GM19324 (cell line): Measurements from ENCODE around the gene EFCAB9.
"Not testable (repeated sequence)": the region's sequence is repeated elsewhere in the genome, so short reads cannot be mapped to it uniquely, and the experiment has no call there.

Experiments
- ATAC-seq: cut with Tn5 transposase; IDR thresholded peaks from one replicate; pipeline ENCODE4 v1.9.1; 2021; ENCODE audit warnings: mild to moderate bottlenecking, moderate library complexity; ENCODE audit not compliant: unreplicated experiment, low FRiP score

Gene EFCAB9

DNA sequence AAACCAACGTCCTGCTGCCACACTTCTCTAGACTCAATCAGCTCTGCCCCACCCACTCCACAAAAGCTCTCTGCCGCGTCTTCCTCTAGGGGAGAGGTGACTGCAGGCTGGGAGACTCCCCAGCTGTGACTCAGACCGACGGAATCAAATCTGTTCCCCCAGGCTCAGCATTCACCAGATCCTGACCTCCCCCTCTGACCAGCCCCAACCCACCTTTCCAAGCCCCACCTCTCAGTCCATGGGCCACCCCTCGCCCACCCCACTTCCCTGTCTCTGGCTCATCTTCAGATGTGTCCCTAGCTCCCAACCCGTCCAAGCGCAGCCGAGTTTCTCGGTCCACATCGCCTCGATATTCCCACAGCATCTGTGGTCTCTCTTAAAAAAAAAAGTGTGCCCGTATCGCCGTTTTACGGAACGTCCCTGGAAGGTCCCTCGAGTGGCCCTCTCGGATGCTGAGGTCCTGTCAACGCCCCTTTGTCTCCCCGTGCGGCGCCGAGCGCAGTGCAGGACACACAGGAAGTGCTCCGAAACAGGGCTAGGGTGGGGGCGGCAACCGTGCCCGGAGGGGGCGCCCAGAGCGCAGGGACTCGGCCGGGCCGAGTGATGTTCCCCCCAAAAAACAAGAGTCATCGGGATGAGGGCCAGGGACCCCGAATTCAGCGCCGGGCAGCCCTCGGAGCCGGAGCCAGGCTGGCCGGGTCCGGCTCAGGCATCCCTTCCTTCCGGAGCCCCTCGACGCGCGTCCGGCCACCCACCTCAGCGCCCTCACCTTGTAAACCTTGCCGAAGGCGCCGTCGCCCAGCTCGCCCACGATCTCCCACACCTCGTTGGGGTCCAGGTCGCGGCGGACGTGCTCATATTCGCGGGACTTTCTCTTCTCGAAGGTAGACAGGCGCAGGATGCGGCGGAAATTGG is 6.6 kb upstream of the EFCAB9 start:
- peak; percentile 18 for ATAC-seq

DNA sequence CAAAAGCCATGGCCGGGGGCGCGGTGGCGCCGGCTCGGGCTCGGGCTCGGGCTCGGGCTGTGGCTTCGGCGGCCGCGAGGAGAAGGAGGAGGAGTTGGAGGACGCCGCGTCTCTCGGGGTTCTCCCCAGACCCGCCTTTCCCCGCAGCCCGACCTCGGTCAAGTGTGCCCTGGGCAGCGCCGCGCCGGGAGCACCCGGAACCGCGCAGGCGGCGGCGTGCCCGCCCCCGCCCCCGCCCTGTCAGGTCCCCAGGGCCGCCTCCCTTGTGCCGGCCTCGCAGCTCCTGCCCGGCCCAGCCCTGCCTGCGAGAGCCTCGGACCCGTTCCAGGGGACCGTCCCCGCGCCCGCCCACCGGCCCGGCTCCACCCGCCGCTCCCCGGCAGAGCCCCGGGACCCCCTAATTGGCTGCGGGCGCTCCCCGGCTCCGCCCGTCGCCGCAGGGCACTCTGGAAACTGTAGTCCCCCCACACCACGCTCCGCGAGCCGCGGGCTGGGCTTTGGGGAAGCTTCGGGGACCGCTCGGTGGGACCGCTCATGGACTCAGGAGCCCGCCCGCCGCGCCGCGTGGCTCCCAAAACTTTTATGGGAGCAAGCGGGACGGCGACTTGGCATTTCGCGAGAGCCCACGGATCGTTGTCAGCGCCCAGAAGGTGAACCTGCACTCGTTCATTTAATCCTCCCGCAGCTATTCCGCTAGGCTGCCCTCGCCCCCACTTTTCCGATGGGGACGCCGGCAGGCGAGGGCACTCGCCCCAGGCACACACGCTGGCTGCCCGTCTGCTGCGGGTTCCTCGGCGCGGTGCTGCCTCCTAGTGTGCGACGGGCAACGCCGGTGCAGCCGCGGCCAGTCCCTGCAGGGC is 5.7 kb upstream of the EFCAB9 start, which contains the start of gene STK10:
Gene STK10, minus strand, starts transcription at position 192 of the 860 bp plus-strand sequence. Its CDS starts 182 bp downstream, at position 10.
- ATAC-seq = peak; percentile 86

DNA sequence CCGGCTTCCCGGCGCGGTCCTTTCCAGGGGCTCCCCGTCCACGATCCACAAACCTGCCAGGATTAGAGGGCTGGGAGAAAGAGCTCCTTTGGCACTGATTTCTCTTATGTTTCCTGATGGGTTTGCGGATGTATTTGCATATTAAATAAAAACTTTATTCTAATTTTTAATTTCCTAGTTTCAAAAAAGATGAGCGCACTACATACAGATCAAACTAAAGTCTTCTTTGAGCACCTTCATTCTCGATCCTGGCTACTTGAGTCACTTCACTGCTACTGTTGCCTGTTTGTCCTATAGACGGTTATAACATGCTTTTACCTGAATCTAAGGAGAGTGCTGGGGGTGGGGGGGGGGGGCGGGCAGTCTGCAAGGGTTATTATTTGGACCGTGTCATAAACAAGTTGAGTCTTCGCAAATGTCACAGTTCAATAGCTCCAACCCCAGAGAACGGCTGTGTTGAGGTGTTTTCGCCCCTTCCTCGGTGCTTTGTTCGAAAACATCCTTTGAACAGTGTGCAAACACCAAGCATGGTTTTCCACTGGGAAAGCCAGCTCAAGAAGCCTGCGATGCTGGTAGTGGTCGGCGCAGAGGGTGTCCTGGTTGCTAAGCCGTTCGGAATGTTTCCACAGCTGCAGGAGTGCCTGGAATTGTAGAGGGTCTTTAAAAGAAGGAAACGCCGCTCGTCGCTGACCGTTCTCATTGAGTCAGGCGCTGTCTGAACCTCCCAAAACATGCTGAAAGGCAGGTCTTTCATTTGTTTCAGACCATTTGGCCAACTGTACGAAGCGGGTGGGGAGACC is 4.9 kb upstream of the EFCAB9 start:
- no peak for ATAC-seq

DNA sequence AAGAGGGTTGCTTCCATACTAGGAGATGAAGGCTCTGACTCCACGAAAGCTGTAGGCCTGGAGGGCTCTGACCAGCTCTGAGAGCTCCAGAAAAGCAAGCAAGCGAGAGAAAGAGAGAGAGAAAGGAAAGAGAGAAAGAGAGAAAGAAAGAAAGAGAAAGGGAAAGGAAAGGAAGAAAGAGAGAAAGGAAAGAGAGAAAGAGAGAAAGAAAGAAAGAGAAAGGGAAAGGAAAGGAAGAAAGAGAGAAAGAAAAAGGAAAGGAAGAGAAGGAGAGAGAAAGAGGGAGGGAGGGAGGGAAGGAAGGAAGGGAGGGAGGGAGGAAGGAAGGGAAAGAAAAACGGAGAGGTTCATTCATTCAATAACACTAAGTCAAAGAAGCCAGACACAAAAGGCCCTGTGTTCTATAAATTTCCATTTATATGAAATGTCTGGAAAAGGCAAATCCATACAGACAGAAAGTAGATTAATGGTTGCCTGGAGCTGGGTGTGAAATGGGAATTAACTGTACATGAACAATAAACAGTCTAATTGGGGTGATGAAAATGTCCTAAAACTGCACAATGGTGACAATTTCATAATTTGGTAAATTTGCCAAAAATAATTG is 4.2 kb upstream of the EFCAB9 start:
- ATAC-seq = no peak

DNA sequence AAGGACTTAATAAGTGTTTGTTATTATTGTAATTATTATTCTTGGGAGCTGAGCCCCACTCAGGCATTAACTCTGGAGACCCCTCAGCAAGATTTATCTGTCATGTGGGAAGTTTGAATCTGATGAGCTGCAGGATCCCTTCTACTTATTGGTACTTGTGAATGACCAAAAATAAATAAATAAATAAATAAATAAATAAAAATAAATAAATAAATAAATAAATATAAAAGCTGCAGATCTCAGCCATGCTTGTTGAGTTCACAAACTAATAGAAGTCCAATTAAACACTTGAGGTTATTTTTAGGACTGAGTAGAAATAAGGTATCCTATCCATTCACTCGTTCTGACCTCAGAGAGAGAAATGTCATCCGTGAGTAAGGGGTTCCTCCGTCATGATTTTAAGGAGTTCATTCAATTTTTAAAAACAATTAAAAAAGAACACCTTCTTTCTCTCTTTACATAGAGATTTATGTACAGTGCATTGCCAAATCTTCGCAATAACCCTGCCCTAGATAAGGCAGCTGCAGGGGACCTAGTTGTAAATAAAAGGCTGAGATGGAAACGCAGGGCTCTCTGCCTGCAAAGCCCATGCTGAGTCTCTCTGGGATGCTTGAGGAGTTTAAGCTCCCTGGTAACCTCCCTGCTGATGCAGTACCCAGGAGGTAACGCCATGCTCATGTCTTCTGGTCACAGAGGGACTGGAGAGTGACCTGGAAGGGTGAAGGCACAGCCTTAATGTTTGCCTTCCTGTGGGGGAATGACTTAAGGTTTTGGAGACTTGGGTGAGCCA is 1.2 kb downstream of the EFCAB9 start:
- no peak for ATAC-seq

DNA sequence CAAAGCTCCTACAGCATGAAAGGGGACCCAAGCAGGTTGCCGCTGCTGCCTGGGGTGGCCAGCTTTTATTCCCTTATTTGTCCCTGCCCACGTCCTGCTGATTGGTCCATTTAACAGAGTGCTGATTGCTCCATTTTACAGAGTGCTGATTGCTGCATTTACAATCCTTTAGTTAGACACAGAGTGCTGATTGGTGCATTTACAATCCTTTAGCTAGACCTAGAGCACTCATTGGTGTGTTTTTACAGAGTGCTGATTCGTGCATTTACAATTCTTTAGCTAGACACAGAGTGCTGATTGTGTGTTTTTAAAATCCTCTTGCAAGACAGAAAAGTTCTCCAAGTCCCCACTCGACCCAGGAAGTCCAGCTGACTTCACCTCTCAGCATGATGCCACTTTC is 3.8 kb downstream of the EFCAB9 start:
- not testable (repeated sequence) for ATAC-seq

DNA sequence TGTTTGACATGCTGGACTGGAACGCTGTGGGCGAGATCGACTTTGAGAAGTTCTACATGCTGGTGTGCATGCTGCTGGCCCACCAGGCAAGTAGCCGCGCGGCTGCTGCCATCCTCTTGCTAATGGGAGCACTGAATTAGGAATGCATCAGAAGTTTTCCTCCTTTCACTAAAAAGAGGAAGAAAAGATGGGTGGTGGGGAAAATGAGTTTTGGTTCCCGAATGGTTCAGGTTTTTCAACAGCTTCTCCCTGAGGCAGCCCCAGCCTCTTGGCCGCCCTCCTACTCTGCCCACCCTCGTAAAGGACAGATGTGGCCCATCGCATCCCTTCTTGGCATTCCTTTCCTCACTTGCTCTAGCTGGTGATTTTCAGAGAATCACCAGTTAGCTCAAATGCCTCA is 5.5 kb downstream of the EFCAB9 start:
- no peak for ATAC-seq

DNA sequence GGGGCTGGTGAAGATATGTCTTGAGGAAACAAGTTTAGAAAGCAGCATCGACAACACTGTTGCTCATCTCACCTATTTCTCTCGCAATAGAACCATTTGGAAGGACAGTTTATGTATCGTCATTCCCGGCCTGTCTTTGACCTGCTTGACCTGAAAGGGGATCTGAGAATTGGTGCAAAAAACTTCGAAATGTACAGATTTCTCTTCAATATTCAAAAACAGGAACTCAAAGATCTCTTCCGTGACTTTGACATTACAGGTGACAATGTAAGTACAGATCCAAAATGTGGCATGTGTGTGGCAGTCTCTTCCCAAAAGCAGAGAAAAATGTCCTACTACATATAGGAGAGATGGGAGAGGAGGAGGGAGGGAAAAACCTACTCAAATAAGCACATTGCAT is 6.5 kb downstream of the EFCAB9 start:
- ATAC-seq = no peak

DNA sequence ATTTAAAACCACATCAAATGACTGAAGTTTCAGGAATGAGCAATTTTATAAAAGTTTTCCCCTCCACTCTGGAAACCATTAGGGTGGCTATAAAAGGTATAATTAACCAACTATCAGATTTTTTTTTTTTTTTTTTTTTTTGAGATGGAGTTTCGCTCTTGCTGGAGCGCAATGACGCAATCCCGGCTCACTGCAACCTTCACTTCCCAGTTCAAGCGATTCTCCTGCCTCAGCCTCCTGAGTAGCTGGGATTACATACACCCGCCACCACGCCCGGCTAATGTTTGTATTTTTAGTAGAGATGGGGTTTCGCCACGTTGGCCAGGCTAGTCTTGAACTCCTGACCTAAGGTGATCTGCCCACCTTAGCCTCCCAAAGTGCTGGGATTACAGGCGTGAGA is 12.0 kb downstream of the EFCAB9 start:
- ATAC-seq = not testable (repeated sequence)

DNA sequence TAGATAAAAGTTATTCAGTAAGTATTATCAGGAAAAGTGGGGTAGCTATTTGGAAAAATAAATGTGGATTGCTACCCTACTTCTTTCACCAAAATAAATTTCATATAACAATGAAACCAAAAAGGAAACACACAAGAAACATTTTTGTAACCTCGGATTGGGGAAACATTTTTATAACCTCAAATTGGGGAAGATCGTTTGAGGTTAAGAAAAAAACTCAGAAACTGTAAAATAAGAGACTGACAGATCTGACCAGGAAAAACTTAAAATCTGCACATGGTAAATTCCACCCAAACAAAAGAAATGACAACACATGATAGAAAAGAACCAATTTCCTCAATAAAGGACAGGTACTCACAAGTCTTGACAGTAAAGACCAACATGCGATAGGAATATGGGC is 13.5 kb downstream of the EFCAB9 start:
- no peak for ATAC-seq

DNA sequence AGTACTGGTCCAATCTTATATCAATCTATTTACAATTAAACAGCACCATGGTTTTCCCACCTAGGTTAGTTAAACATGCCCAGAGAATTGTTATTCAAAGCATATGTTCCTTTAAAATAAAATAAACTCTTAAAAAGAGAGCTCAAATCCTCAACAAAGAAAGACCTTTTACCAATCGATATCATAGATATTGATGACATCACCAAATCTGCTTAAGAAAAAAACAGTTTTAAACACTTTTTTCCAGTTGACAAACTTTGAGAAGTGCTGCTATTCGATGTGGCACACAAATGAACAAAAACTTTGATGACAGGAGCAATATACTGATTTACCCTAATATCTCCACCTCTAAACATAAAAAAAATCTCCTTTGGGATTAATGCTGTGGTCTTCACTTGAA is 15.7 kb downstream of the EFCAB9 start:
- ATAC-seq = no peak

DNA sequence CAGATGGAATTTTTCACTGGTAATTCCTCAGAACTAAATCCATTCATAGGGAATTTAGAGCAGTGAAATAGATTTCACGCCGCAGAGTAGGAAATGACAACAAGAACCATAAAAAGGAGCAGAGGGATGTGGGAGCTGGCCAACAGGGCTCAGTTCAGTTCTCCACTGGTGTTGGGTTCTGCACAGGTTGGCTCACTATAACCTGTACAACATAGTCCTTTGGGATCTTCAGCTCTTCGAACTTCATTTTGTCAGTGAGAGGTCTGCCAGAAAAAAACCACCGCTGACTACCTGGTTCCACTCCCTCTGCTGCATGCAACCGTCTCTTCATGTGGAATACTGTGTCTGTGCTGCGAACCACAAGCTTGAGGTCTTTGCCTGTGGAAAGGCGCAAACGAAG is 17.7 kb downstream of the EFCAB9 start:
- ATAC-seq = no peak

DNA sequence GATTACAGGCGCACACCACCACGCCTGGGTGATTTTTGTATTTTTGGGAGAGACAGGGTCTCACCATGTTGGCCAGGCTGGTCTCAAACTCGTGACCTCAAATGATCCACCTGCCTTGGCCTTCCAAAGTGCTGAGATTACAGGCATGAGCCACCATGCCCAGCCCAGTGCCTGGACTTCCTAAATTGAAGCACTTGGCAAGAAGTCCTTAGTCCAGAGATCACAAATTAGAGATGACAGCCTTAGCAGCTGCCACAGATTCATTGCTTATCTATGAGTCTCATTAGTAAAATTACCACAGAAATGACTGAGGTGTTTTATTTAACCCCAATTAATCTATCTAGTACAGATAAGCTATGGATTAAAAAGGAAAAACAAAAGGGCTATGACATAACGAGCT is 19.2 kb downstream of the EFCAB9 start:
- ATAC-seq = no peak

DNA sequence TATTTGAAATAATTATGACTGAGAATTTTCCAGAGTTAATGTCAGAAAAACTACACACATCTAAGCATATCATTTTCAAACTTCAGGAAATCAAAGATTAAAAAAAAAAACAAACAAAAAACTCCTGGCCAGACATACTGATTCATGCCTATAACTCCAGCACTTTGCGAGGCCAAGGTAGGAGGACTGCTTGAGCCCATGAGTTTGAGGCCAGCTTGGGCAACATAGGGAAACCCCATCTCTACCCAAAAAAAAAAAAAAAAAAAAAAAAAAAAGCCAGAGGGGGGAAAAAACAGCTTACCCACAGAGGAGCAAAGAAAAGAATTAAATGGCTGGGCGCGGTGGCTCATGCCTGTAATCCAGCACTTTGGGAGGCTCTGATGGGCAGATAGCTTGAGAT is 22.4 kb downstream of the EFCAB9 start:
- no peak for ATAC-seq

DNA sequence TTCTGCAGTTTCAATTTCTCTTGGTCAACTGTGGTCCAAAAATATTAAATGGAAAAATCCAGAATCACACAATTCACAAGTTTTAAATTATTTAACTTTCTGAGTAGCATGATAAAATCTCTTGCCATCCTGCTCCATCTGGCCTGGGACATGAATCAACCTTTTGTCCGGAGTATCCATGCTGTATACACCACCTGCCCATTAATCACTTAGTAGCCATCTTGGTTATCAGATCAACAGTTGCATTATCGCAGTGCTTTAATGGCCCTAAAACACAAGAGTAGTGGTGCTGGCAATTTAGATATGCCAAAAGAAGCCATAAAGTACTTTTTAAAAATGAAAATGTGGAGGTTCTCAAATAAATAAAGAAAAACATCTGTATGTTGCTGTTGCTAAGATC is 25.3 kb downstream of the EFCAB9 start:
- ATAC-seq = no peak

DNA sequence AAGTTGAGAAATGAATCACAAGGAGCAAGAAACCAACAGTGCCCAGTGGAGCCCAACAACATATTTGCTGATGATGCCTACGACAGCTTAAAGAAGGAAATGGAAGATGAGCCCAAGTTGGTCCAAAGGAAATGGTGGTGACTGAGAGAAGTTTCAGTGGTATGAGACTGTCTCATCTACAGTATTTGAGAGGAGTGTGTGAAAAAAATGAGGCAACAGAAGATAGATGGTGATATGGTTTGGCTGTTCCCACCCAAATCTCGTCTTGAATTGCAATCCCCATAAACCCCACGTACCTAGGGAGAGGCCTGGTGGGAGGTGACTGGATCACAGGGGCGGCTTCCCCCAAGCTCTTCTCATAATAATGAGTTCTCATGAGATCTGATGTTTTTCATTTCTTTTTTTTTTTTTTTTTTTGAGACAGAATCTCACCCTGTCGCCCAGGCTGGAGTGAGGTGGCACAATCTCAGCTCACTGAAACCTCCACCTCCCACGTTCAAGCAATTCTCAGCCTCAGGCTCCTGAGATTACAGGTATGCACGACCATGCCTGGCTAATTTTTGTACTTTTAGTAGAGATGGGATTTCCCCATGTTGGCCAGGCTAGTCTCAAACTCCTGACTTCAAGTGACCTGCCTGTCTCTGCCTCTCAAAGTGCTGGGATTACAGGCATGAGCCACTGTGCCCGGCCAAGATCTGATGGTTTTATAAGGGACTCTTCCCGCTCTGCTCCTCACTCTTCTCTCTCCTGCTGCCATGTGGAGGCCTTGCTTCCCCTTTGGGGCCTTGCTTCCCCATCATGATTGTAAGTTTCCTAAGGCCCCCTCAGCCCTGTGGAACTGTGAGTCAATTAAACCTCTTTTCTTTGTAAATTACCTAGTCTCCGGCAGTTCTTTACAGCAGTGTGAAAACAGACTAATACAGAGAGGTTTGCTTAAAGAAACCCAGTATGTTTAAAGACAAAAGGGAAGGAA is 30.2 kb downstream of the EFCAB9 start:
- peak; percentile 69 for ATAC-seq

DNA sequence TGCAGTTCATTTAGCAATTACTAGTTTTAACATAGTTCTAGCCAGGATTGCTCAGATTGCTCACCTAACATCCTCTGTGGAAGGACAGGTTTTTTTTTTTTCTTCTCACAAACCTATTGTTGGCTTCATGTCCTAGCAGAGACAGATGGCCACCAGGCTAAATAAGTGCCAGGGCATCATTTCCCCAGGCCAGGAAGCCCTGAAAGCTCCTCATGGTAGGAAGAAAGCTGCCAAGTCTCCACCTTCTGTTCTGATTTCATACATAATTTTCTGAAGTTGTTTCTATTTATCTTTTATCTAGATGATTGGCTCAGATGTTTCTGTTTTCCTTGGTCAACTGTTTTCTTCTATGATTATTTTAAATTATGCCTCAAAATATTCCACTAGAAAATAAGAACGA is 31.0 kb downstream of the EFCAB9 start:
- no peak for ATAC-seq

DNA sequence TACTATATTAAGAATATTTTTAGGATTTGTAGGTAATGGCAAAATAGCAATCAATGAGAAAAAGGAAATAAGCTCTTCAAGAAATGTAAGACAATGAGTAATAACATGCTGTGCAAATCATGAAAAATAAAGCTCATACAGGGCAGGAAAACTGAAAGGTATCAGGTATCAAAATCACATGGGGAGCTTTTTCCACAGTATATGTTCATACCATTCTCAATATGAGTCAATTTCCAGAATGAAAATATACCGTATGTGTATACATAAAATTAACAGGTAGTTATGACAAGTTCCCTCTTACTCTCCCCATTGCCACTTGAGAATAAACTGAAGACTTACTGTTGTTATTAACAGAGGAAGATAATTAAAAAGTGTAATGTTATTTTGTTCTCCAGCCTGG is 35.9 kb downstream of the EFCAB9 start:
- ATAC-seq = no peak
